ENCODE data around the gene FGD3.

FGD3 gene

DNA sequence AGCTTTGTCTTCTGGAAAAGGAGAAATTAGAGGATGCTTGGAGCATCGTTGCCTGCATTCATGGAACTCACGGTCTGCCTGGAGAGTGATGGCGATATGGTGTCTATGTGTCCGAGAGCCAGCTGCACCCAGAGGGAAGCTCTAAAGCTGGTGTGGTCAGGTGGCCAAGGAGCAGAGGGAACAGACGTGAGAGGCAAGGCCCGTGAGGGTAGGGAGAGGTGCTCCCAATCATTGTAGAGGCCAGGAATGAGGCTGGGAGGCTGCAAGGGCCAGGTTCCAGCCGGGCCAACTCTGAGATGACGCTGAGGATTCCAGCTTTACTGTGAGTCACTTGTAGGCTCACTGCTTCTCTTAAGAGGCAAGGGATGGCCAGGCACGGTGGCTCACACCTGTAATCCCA lies 7.6 kb downstream of the FGD3 start:
- in situ Hi-C loops (cut with HindIII; ENCODE audit: low sequenced_read_pairs): no loop called here

DNA sequence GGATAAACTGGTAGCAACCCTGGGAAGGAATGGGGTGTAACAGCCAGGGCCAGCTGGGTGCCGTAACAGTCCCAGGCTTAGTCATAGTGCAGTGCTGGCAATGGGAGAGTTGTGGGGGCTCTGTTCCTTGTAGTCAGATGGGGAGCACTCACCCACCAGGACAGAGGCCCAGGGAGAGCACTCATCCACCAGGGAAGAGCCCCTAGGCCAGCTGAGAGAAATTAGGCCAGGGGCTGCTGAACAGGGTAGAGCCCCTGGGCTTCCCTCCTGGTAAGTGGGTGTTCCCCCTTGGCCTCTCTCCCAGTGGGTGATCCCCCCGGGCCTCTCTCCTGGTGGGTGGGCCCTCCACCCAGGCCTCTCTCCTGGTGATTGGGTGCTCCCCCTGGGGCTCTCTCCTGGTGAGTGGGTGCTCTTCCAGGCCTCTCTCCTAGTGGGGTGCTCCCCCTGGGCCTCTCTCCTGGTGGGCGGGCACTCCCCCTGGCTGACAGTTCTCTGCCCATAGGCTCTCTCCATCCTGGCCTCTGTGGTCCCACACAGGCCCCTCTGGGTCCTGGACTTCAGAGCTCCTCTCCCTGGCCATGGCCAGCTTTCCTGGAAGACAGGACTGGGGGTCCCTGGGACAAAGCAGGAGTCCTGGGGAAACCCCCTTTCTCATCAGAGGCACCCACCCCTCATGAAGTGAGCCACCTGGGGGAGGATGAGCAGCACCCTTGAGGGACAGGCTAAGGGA lies 13.4 kb downstream of the FGD3 start:
- in situ Hi-C loops (cut with HindIII; ENCODE audit: low sequenced_read_pairs): no loop called here

DNA sequence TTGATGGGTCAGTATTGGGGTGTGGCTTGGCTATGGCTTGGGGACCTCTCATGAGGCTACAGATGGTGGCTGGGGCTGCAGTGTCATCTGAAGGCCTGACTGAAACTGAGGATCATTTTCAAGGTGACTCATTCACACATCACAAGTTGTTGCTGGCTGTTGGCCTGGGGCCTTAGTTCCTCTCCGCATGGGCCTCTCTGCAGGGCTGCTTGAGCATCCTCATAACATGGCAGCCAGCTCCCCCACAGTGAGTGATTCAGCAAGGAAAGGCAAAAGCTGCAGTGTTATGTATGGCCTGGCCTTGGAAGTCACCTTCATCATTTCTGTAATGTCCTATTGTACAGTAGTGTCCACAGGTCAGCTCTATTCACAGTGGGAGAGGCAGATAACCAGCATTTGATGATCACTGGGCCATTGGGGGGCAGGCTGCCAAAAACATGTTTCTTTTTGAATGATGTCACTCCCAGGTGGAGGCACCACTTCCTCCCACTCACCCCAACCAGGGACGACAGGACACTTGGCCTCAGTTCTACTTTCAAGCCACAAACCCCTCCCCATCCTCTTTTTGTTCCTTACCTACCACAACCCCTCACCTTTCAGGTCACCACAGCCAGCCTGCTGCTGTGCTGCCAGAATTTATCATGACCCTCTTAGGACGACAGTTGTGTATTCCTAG lies 14.4 kb downstream of the FGD3 start:
- in situ Hi-C loops (cut with HindIII; ENCODE audit: low sequenced_read_pairs): no loop called here

DNA sequence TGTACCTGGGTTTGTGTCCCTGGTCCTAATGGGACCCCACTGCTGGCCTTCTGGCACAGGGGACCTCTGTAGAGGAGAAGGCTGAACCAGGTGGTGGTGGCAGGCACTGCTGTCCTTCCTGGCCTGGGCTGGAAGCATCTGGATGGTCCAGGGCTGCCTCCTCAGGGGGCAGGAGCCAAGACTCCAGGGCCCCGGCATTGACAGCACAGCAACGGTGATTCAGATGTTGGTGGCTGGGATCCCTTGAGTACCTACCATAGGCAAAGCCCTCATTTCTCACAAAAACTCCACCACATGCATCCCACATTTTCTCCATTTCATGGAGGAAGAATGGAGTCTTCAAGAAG lies 15.0 kb downstream of the FGD3 start:
- in situ Hi-C loops (cut with HindIII; ENCODE audit: low sequenced_read_pairs): no loop called here

DNA sequence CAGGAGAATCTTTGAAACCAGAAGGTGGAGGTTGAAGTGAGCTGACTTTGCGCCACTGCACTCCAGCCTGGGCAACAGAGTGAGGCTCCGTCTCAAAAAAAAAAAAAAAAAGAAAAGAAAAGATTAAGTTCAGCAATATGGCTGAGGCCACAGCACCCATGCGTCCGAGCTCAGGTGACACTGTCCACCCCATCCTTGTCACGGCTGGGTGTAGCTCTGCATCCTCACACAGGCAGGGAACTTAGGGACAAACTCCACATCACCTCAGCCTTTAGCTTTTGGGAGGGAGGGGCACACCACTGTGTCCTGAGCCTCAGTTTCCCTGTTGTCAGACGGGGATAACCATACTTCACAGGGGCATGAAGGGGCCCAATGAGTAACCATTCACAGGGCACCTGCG lies 15.5 kb downstream of the FGD3 start:
- in situ Hi-C loops (cut with HindIII; ENCODE audit: low sequenced_read_pairs): no loop called here

DNA sequence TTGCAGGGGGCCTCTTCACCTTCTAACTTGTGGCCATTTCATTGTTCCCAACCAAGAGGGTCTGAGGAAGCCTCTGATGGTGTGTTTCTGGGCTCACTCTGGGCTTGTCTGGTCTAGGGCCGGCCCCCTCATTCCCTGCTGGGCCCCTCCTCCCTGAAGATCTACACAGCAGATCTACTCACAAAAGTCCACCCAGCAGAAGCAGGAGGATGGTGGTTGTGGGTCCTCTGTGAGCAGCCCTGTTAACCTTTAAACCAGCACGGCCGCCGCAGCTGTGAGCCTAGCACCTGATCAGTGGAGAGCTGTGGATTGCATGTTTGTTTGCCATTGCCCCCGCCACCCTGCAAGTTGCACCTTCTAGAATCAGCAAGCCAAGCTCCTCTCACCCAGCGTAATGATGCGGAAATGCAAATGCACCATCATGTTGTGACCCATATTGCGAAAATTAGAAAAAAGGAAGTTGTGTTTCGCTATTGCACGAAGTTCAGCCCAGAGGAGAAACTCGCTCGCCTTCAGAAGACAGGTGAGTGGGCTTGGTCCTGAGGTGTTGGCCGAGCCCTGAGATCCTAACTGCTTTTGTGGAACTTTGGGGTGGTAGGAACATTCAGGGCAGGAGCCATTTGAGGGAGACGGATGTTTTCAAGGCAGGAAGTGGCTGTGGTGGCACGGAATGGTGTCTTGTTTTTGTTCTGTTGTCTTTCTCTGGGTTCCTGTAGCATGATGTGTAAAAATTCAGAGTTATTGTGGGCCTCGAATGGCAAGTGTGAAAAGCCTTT lies 16.7 kb downstream of the FGD3 start:
- in situ Hi-C loops (cut with HindIII; ENCODE audit: low sequenced_read_pairs): no loop called here

DNA sequence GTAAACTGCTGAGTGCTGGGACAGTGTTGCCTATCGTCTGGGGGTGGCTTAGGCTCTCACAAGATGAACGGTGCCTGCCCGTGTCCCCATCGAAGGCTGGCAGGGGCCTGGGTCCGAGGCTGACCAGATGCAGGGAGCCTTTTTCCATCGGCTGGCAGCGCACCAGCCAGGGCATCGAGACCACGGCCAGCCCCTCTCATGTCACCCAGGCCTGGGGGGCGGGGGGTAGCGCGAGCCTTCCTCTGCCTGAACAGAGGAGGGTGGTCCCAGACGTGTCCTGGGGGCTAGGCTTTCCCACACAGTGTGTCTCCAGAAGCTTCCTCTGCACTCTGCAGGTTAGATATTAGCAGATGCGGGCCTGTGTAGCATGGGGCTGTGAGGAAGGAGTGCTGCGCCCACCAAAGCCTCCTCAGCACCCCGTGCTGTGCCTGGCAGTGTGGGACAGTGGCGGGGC lies 17.3 kb downstream of the FGD3 start:
- in situ Hi-C loops (cut with HindIII; ENCODE audit: low sequenced_read_pairs): no loop called here

DNA sequence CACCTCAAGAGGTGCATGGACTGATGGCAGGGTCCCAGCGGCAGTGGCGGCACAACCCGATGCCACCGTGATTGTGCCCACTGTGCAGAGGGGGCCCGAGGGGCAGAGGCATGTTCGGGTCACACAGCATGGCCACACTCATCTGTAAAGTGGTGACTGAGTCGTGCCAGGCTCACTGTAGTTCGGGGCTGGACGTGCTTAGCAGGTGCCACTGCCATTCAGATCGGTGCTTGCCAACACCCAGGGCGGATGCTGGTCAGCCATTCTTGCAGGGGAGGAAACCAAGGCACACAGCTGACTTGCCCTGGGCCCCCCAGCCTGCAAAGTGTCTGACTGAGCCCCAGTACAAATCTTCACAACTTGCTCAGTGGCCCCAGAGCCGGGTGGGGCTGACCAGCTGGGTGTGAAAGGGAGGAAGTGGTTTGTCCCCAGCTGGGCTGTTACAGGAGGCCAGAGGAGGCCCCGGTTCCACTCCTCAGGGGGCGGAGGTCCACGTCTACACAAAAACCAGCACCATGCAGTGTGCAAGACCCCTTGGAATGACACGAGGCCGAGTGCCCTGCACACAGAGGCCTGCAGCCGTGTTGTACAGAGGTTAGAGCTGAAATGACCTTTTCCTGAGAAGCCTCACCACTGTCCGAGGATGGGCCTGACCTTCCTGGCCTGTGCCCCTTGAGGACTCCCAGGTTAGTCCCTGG lies 17.9 kb downstream of the FGD3 start:
- in situ Hi-C loops (cut with HindIII; ENCODE audit: low sequenced_read_pairs): no loop called here

DNA sequence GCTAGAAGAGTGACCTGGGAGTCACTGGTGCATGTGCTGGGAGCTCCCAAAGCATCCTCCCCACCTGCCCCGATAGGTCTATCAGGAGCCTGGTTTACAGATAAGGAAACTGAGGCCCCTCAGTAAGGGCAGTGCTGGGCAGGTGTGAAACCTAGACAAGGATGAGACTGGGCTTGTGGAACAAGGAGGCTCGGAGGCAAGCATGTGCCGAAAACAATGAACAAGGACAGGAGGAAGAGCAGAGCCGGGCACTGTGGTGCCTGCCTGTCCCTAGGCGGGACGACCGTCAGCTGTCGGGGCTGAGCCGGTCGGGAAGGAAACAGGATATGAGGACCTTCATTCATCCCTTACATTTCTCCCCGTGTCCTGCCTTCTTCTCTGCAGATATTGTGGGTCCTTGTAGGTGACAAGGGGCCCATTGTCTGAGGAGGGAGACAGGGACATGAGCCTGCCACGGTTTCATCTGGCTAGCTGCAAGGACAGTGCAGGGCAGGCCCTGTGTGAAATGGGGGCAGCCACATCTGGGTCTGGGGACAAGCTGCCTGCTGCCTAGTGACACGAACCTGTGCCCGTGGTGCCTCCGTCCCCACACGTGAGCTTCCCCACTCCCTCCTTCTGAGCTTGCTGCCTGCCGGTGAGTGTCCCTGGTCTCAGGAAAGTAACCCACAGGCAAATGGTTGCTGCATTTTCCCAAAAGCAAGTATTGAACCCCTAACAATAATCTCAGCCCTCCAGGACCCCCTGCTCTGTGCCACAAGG lies 18.6 kb downstream of the FGD3 start:
- in situ Hi-C loops (cut with HindIII; ENCODE audit: low sequenced_read_pairs): no loop called here

DNA sequence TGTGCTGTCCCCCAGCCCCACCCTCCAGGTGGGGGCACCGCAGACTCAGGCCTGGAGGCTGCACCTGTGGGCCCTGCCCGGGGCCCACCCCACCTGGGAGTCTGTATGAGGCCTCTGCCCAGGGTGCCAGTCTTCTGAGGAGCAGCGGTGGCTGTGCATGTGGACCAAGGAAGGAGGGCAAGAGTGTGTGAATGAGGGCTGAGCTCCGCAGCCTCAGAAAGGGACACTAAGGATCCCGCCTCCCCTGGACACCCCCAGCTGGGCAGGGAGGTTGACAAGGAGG lies 19.1 kb downstream of the FGD3 start:
- in situ Hi-C loops (cut with HindIII; ENCODE audit: low sequenced_read_pairs): no loop called here

DNA sequence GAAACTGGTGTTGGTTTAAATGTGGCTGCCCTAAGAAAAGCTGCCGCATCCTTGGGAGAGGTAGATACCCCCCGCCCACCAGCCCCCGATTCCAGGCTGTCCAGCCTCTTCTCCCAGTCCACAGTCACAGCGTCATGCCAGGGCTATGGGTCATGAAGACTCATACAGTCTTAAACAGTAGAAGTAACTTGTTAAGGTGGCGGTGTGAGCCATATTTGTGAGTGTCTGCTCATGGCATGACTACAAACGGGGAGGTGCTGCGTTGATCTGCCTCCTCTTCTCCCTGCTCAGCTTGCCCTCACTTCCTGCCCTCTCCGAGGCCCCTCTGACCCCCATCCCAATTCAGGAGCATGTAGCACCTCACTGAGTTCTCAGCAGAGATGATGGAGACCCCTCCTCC lies 20.8 kb downstream of the FGD3 start:
- in situ Hi-C loops (cut with HindIII; ENCODE audit: low sequenced_read_pairs): no loop called here

DNA sequence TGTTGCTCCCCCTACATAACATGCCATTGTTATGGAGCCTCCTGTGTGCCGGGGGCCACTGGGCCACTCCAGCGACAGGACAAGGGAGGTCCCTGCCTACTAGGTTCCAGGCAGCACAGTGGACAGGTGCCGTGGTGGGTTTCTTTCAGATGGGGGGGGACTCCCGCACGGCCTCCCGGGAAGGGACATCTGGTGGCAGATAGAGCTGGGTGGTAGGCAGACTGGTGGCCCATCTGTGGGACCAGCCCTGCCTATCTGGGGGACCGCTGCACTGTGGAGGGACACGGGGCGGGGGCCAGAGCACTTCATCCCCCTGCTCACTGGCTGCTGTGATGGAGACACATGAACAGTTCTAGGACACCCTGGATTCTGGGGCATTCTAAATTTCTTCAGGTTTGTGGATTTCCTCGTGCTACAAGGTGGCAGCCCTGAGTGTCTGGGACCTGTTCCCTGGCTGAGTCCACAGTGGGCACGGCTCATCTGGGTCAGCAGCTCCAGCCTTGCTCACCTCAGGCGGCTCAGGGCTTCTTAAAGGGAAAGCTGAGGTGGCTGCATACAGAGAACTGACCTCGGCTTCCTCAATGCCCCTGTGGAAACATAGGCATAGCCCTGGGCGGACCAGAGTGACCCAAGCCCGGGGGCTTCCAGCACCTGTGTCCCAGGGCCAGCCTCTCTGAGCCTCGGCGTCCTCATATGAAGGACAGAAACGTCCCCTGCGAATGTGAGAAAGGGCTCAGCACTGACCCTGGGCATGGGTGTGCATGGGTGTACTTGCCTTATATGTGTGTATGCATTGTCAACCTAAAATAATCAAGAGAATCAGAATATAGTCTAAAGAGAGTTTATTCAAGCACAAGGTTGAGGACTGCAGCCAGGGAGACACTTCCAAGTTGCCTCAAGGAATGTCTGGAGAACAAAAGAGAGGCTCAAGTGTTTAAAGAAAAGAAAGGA lies 22.5 kb downstream of the FGD3 start:
- in situ Hi-C loops (cut with HindIII; ENCODE audit: low sequenced_read_pairs): no loop called here

DNA sequence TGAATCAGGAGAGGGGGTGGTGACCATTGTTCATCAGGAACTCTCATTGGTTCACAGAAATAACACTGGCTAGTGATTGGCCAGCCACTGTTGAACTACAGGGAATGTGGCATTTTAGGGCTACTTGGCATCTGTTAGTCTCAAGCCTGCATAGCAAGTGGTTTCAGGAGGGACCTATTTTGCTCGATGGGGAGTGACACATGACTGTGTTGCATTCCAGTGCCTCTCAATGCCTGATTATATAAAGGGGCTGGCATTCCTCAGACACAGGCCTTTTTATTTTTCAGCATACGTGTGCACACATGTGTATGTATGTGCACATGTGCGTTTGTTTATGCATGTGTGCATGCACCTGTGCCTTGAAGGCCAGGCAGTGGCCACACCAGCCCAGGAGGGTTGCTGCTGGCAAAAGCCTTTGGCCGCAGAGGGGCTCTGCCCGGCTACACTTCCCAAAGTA lies 23.2 kb downstream of the FGD3 start:
- in situ Hi-C loops (cut with HindIII; ENCODE audit: low sequenced_read_pairs): no loop called here

DNA sequence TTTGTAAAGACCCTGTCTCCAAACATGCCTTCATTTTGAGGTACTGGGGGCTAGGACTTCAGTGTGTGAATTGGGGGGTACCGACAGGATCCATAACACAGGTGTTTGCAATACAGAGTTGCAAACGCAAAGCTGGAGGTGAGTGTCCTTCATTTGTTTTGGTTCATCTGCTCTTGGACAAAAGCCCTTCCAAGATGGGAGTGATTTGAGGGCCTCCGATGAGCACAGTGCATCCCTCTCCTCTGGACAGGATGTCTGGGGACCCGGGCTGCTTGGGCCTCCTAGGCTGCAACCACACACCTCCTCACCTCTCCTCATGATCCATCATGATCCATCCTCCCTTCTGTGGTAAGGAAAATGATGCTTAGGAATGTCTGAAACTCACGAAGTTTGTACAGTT lies 23.8 kb downstream of the FGD3 start:
- in situ Hi-C loops (cut with HindIII; ENCODE audit: low sequenced_read_pairs): no loop called here

DNA sequence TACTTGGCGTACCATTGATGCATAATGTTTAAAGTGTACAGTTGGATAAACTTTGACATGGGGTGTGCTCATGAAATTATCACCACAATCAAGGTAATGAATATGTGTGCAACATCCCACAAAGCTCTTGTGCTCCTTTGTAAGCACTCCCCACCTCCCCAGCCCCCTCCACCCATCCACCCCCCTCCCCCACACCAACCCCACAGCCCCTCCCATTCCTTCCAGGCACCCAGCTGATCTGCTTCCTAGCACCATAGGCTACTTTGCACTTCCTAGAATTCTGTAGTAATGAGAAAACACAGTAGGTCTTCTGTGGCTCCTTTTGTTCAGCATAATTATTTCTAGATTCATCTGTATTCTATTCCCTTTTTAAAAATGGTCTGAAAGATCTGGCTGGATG lies 24.5 kb downstream of the FGD3 start:
- in situ Hi-C loops (cut with HindIII; ENCODE audit: low sequenced_read_pairs): no loop called here

DNA sequence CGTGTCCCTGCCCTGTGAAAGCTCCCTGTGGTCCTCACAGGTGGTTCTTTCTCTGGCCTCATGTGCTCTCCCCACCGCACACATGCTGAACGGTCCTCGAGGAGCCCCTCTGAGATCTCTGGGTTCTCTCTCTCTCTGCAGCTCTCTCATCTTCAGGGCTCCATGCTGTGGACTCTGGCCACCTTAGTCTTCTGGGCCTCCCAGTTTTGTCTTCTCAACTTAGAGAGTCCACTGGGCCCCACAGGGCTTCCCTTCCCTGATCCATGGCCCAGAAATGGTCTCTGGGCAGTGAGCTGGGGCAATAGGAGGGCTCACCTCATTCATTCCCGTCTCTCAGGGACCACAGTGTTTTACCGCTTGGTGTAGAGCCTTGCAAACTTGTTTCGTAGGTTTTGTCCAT lies 26.4 kb downstream of the FGD3 start:
- in situ Hi-C loops (cut with HindIII; ENCODE audit: low sequenced_read_pairs): no loop called here

DNA sequence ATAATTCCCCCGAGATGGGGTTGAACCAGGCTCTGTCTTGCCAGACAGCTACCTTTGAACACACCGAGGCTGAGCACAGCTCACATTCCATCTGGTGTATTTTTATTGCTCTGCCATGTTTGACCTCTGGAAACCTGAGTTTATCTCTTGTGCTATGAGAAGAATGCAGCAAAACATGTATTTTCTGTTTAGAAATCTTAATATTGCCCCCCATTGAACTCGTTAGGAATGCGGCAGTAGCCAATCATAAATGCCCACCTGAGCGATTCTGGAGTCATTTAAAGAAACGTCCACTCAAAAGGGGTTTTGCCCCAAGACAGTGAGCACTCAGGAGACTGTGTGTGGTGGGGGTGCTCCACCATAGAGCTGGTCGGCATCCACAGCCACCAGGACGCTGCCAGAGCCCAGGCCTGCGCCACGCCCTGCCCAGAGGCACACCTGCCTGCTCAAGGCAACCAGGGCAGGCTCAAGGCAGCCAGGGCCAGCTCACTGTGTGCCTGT lies 26.9 kb downstream of the FGD3 start:
- in situ Hi-C loops (cut with HindIII; ENCODE audit: low sequenced_read_pairs): no loop called here

DNA sequence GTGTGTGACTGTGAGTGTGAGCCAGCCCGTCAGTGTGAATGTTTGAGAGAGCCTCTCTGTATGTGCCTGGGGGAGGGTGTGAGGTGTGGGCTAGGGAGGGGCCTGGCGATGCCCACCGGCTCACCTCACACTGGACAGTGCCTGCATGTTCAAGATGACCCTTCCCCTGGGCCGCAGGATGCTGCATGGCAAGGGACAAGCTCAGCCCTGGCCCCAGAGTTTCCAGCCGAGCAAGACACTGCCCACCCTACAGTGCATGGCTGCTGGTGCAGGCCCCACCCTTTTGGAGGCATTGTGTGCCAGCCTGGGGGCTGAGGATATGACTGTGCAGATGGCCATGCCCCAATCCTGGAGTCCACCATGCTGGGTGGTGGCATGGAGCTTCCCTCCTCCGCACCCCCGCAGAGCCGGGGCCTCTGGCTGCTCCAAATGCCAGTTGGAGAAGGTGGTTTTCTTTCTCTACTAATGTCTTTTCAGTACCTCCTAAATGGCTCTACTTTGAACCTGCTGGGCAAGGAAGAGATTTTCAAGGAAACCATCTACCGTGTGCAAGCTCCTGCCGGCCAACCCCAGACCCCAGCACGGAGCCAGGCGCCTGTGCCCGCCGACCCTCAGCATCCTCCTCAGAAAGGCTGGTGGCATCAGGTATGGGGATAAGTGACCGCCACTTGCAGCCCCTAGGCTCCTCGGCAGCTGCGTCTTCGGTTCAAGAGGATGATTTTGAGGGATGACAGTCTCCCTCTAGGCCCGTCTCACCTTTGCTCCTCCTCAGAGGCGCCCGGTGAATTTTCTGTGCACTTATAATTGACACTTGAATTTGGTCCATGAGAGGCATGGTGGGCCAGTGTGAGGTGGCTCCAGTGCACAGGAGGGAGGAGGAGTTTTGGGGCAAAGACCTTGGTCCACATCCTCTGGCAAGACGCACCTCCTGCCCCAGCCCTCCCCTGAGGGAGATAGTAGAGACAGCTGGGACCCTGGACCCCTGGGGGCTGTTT lies 27.7 kb downstream of the FGD3 start:
- in situ Hi-C loops (cut with HindIII; ENCODE audit: low sequenced_read_pairs): no loop called here

Data from DLD1 (cell line).